CD4-positive, alpha-beta T cell treated with Interleukin-2 at 100 ng/mL for 4 hours (primary cell): ENCODE results near the gene JAK2.

Experiments used
- DNase-seq: peaks from one replicate; pipeline ENCODE4 v3.0.0-alpha.2; 2020; ENCODE audit warnings: low spot score

The JAK2 gene

GRCh38 chr9:5140151-5140550, 155.1 kb downstream of the JAK2 start:
- no peak for DNase-seq

- DNase-seq, result no peak
Observed at GRCh38 chr9:5144217-5144616, 159.1 kb downstream of the JAK2 start.

DNA sequence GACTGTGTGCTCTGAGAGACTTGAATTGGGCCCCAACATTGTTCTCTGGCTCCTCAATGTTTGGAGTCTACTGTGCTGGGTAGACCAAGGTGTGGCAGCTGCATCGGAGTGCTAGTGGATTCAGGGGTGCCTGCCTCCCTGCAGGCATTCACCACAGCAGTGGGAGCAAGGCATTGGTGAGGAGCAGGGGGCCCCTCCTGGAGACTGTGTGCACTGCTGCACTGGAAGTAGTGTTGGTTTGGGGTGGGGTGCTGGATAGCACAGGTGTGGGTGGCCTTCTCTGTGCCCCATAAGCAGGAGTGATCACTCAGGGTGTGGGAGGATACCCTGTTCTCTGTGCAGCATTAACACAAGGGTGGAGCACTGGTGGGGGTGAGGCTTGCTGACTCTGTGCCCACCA, 161.2 kb downstream of the JAK2 start:
- DNase-seq, result no peak
